ENCODE results near the gene KCNJ11.

DNA sequence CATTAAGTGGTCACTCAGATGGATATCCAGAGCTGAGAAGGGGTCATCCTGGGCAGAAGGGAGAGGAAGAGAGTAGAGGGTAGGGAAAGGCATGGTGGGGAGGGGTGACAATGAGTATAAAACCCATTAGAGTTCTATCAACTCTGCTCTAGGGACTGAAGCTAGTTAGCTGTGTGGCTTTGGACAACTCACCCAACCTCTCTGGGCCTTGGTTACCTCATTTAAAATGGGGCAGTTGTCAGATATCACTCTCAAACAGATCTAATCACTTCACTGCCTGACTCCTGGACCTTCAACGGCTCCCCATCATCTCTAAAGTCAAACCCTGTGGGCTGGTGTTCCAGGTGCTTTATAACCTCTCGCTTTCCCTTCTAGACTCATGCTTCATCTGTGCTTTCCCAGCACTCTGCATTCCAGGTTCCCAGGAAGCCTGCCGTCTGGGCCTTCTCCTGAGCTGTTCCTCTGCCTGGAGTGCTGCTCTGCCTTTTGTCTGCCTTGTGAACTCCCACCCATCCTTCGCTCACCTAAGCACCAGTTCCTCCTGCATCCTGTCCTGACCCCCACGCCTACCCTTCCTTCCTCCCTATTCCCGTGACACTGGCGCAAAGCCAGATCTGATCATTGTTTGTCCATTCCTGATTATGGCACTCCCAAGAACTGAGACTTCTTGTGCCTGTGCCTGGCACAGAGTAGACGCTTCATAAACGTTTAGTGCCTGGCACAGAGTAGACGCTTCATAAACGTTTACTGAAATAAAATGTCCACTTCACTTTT lies 22.3 kb upstream of the KCNJ11 start:
- TF ChIP-seq POLR2A (IDR thresholded peaks at IDR 0.05), result no peak
- TF ChIP-seq, protein P1, sequence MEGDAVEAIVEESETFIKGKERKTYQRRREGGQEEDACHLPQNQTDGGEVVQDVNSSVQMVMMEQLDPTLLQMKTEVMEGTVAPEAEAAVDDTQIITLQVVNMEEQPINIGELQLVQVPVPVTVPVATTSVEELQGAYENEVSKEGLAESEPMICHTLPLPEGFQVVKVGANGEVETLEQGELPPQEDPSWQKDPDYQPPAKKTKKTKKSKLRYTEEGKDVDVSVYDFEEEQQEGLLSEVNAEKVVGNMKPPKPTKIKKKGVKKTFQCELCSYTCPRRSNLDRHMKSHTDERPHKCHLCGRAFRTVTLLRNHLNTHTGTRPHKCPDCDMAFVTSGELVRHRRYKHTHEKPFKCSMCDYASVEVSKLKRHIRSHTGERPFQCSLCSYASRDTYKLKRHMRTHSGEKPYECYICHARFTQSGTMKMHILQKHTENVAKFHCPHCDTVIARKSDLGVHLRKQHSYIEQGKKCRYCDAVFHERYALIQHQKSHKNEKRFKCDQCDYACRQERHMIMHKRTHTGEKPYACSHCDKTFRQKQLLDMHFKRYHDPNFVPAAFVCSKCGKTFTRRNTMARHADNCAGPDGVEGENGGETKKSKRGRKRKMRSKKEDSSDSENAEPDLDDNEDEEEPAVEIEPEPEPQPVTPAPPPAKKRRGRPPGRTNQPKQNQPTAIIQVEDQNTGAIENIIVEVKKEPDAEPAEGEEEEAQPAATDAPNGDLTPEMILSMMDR (IDR thresholded peaks at IDR 0.05), result no peak

Measured in adrenal gland (tissue), 5 donors.